Measurements from ENCODE around the gene PTPRG. TPM values are rescaled to one million over a fixed set of nuclear protein-coding genes. Genes with fewer than 3 reads are reported as not detected.

The PTPRG gene
- total RNA-seq, 2 experiments from 2014 or later, result 0.03 to 0.05 TPM

DNA sequence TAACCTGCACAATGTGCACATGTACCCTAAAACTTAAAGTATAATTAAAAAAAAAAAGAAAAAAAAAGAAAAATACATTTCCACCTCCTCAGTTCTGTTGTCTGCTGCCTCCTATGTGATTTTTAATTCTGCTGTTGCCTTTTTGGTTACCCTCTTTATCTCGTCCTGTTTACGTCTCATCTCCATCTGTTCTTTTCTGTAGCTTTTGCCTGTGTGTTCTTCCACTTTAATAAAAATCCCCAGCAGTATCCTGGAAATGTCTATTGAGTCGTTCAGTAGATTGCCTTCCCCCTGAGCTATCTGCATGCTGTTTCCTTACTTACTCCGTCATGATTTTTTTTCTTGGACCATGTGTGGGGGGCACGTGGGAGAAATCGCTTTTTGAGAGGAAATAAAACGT is 509.5 kb downstream of the PTPRG start:
- CTCF ChIA-PET, result no interaction called here
- Mint-ChIP-seq H3K4me1 (ENCODE audit: low read depth) (no peaks in the 10 kb centered on the region), H3K27me3 (no peaks in the 10 kb centered on the region), H3K36me3 (ENCODE audit: low read depth) (no peaks in the 10 kb centered on the region), H3K27ac (no peak overlapping the region), H3K9me3 (no peaks in the 10 kb centered on the region), H3K4me3 (no peak overlapping the region)
- intact Hi-C loops (cut with DNase I, micrococcal nuclease), result no loop called here
- Histone ChIP-seq H3K27me3 (ENCODE audit: control insufficient read depth in 1 of 2, insufficient read depth in 2 of 2, low read length in 2 of 2) (no peaks in the 10 kb centered on the region), H3K4me1 (ENCODE audit: insufficient read depth, low read length) (no peaks in the 10 kb centered on the region), H3K4me3 (ENCODE audit: low read length) (no peak overlapping the region), H3K36me3 (ENCODE audit: insufficient read depth, low read length) (no peaks in the 10 kb centered on the region), H3K27ac (ENCODE audit: low read depth in 1 of 2, low read length in 2 of 2) (no peak overlapping the region), H3K9me3 (ENCODE audit: control insufficient read depth in 1 of 2, insufficient read depth in 1 of 2, low read length in 2 of 2) (no peaks in the 10 kb centered on the region)
- ATAC-seq (ENCODE audit: poor library complexity), result no peak
- POLR2A ChIA-PET, result no interaction called here
- DNase-seq, result no peak
- TF ChIP-seq, protein P1, sequence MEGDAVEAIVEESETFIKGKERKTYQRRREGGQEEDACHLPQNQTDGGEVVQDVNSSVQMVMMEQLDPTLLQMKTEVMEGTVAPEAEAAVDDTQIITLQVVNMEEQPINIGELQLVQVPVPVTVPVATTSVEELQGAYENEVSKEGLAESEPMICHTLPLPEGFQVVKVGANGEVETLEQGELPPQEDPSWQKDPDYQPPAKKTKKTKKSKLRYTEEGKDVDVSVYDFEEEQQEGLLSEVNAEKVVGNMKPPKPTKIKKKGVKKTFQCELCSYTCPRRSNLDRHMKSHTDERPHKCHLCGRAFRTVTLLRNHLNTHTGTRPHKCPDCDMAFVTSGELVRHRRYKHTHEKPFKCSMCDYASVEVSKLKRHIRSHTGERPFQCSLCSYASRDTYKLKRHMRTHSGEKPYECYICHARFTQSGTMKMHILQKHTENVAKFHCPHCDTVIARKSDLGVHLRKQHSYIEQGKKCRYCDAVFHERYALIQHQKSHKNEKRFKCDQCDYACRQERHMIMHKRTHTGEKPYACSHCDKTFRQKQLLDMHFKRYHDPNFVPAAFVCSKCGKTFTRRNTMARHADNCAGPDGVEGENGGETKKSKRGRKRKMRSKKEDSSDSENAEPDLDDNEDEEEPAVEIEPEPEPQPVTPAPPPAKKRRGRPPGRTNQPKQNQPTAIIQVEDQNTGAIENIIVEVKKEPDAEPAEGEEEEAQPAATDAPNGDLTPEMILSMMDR (IDR thresholded peaks at IDR 0.05), result no peak

DNA sequence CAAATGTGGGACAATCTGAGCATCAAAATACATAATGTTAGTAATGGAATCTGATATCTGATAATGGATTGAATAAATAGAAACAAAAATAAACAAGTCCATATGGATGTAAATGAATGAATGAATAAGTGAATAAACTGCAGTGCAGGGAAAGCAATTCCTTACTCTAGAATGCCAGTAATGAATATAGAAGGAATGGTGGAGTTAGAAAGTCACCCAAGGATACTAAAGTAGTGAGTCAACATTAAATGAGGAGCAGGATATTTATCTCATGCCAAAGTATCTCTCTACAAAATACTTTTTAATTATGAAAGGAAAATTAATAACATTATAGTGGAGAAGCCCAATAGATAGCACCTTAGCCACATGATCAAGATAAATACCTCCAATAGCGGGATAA is 511.7 kb downstream of the PTPRG start:
- Mint-ChIP-seq H3K4me3 (no peak overlapping the region), H3K36me3 (ENCODE audit: low read depth) (no peaks in the 10 kb centered on the region), H3K27me3 (no peaks in the 10 kb centered on the region), H3K9me3 (no peaks in the 10 kb centered on the region), H3K4me1 (ENCODE audit: low read depth) (no peaks in the 10 kb centered on the region), H3K27ac (no peak overlapping the region)
- H3K36me3 ChIP-seq (ENCODE audit: insufficient read depth, low read length), result no peaks in the 10 kb centered on the region
- H3K4me3 ChIP-seq (ENCODE audit: low read length), result no peak overlapping the region
- CTCF ChIA-PET, result no interaction called here
- intact Hi-C loops (cut with DNase I, micrococcal nuclease), result no loop called here
- H3K4me1 ChIP-seq (ENCODE audit: insufficient read depth, low read length), result no peaks in the 10 kb centered on the region
- peaks cover 0 to 6% of the 10 kb centered on the region in 2 experiments for H3K9me3 ChIP-seq (ENCODE audit: control insufficient read depth in 1 of 2, insufficient read depth in 1 of 2, low read length in 2 of 2)
- DNase-seq, result no peak
- no peaks in the 10 kb centered on the region for H3K27me3 ChIP-seq (ENCODE audit: control insufficient read depth in 1 of 2, insufficient read depth in 2 of 2, low read length in 2 of 2)
- POLR2A ChIA-PET, result no interaction called here
- H3K27ac ChIP-seq (ENCODE audit: low read depth in 1 of 2, low read length in 2 of 2), result no peak overlapping the region
- ATAC-seq (ENCODE audit: poor library complexity), result no peak
- TF ChIP-seq, protein P1 (IDR thresholded peaks at IDR 0.05), result no peak

DNA sequence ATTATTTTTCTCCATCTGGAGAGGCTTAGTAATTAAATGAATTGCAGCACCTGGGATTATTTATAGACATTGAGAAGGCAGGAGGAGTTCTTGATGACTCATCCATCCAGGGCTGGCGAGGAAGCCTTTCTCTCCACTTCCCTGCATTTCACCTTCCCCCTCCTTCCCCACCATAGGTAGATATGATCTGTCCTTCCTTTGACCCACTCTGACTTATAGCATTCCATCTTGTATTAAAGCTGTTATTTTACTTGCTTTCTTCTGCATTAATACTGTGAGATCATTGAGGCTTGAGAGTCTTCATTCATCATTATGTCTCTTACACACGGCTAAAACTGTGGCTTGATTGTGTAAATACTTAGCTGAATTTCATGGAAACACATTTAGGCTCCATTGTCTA is 523.2 kb downstream of the PTPRG start:
- TF ChIP-seq, protein P1 (IDR thresholded peaks at IDR 0.05), result no peak
- Mint-ChIP-seq H3K36me3 (ENCODE audit: low read depth) (no peaks in the 10 kb centered on the region), H3K27me3 (peaks cover 9% of the 10 kb centered on the region), H3K4me1 (ENCODE audit: low read depth) (no peaks in the 10 kb centered on the region), H3K4me3 (no peak overlapping the region), H3K9me3 (no peaks in the 10 kb centered on the region), H3K27ac (no peak overlapping the region)
- Histone ChIP-seq H3K4me3 (ENCODE audit: low read length) (no peak overlapping the region), H3K4me1 (ENCODE audit: insufficient read depth, low read length) (no peaks in the 10 kb centered on the region), H3K27ac (ENCODE audit: low read depth in 1 of 2, low read length in 2 of 2) (no peak overlapping the region), H3K36me3 (ENCODE audit: insufficient read depth, low read length) (no peaks in the 10 kb centered on the region), H3K9me3 (ENCODE audit: control insufficient read depth in 1 of 2, insufficient read depth in 1 of 2, low read length in 2 of 2) (peaks cover 0 to 8% of the 10 kb centered on the region in 2 experiments), H3K27me3 (ENCODE audit: control insufficient read depth in 1 of 2, insufficient read depth in 2 of 2, low read length in 2 of 2) (no peaks in the 10 kb centered on the region)
- POLR2A ChIA-PET, result no interaction called here
- CTCF ChIA-PET, result no interaction called here
- no peak for ATAC-seq (ENCODE audit: poor library complexity)
- intact Hi-C loops (cut with DNase I, micrococcal nuclease), result no loop called here
- DNase-seq, result no peak

All from CD4-positive, alpha-beta T cell (primary cell).